GM13977 (cell line): ENCODE data around the gene APPL2.

Experiments
- DNase-seq: peaks from one replicate; pipeline ENCODE4 v3.0.0; 2012; ENCODE audit warnings: low spot score
- CTCF ChIP-seq: IDR thresholded peaks from 2 replicates; pipeline ENCODE4 v1.5.1; 2012; ENCODE audit warnings: mild to moderate bottlenecking, control low read depth; ENCODE audit not compliant: insufficient read depth; ENCODE audit errors: extremely low read depth, missing control alignments
- in situ Hi-C: fragments of 300-500 bp; cut with MboI; formaldehyde crosslinking; loops from one replicate; pipeline ENCODE4 v1.12.0; 2022; ENCODE audit warnings: low sequenced_read_pairs, low pct_unique_long_range_greater_than_20kb, mixed read lengths, inconsistent platforms; ENCODE audit not compliant: unreplicated experiment

Gene APPL2

GRCh38 chr12:105245291-105245690, 9.3 kb upstream of the APPL2 start:
- TF ChIP-seq CTCF, result no peak
- in situ Hi-C loops, result no loop called here
- DNase-seq, result no peak

GRCh38 chr12:105240228-105240627, 4.3 kb upstream of the APPL2 start:
- no peak for TF ChIP-seq CTCF
- in situ Hi-C loops, result no loop called here
- no peak for DNase-seq

GRCh38 chr12:105239304-105239703, 3.3 kb upstream of the APPL2 start:
- in situ Hi-C loops, result no loop called here
- TF ChIP-seq CTCF, result no peak
- DNase-seq, result no peak

- no peak for DNase-seq
- TF ChIP-seq CTCF, result no peak
- in situ Hi-C loops, result no loop called here
Measured at GRCh38 chr12:105237666-105238065, 1.7 kb upstream of the APPL2 start.

GRCh38 chr12:105235281-105235731, 668 bp downstream of the APPL2 start:
- peak; percentile 31 for DNase-seq
- no peak for TF ChIP-seq CTCF
- in situ Hi-C loops, result no loop called here

- no peak for TF ChIP-seq CTCF
- in situ Hi-C loops, result no loop called here
- no peak for DNase-seq
Measured at GRCh38 chr12:105234197-105234596, 1.8 kb downstream of the APPL2 start.
